Sigmoid colon (tissue), 4 donors: ENCODE data around the gene PRAMEF5.

Experiments used
- CTCF ChIP-seq, 4 experiments: fragments of 450-650 bp in 3 of 4; fragments of 200-600 bp in 1 of 4; IDR thresholded peaks; one replicate each; pipeline ENCODE4 v1.5.1; 2016 to 2019; ENCODE audit warnings: antibody characterized with exemption in 4 of 4, mild to moderate bottlenecking in 3 of 4, moderate library complexity in 2 of 4
- EP300 ChIP-seq, 4 donors: sonication (generic); formaldehyde crosslinking; IDR thresholded peaks; one replicate each; pipeline ENCODE4 v1.6.1; 2017; ENCODE audit warnings: antibody characterized with exemption in 4 of 4
- POLR2A ChIP-seq, 2 donors: fragments of 450-650 bp; IDR thresholded peaks; one replicate each; pipeline ENCODE4 v1.6.1; 2016; ENCODE audit warnings: antibody characterized with exemption in 2 of 2, mild to moderate bottlenecking in 2 of 2, moderate library complexity in 2 of 2
- POLR2AphosphoS5 ChIP-seq, 4 donors: sonication (generic); formaldehyde crosslinking; IDR thresholded peaks; one replicate each; pipeline ENCODE4 v1.6.1; 2017; ENCODE audit warnings: antibody characterized with exemption in 4 of 4

- TF ChIP-seq POLR2AphosphoS5 (IDR thresholded peaks at IDR 0.05) = no peak
- no peak for TF ChIP-seq CTCF (IDR thresholded peaks at IDR 0.05)
- no peak for TF ChIP-seq POLR2A (IDR thresholded peaks at IDR 0.05)
- no peak for TF ChIP-seq EP300 (IDR thresholded peaks at IDR 0.05)
These were observed 29.4 kb upstream of the PRAMEF5 start for GRCh38 chr1:13224480-13225060.
